Measurements from ENCODE around the gene RAB3IL1.

The RAB3IL1 gene

GRCh38 chr11:61960532-61960931, 43.2 kb upstream of the RAB3IL1 start:
- no peaks in the 10 kb centered on the region for H3K27me3 ChIP-seq (ENCODE audit: low read depth, low read length)
- H4K20me1 ChIP-seq (ENCODE audit: insufficient read depth, low read length) = peaks cover 18% of the 10 kb centered on the region
- no peak overlapping the region for H3K4me3 ChIP-seq (ENCODE audit: low read length)
- peaks cover 29% of the 10 kb centered on the region for H3K4me1 ChIP-seq (ENCODE audit: low read length)
- TF ChIP-seq EZH2phosphoT487 (IDR thresholded peaks at IDR 0.05; ENCODE audit: low read depth) = no peak
- TF ChIP-seq, protein P1, sequence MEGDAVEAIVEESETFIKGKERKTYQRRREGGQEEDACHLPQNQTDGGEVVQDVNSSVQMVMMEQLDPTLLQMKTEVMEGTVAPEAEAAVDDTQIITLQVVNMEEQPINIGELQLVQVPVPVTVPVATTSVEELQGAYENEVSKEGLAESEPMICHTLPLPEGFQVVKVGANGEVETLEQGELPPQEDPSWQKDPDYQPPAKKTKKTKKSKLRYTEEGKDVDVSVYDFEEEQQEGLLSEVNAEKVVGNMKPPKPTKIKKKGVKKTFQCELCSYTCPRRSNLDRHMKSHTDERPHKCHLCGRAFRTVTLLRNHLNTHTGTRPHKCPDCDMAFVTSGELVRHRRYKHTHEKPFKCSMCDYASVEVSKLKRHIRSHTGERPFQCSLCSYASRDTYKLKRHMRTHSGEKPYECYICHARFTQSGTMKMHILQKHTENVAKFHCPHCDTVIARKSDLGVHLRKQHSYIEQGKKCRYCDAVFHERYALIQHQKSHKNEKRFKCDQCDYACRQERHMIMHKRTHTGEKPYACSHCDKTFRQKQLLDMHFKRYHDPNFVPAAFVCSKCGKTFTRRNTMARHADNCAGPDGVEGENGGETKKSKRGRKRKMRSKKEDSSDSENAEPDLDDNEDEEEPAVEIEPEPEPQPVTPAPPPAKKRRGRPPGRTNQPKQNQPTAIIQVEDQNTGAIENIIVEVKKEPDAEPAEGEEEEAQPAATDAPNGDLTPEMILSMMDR (IDR thresholded peaks at IDR 0.05; ENCODE audit: low read depth, low read length) = no peak
- H3K79me2 ChIP-seq (ENCODE audit: low read length) = peaks cover 8% of the 10 kb centered on the region
- no peak overlapping the region for H3K27ac ChIP-seq (ENCODE audit: low read length)
- peaks cover 26% of the 10 kb centered on the region for H3K36me3 ChIP-seq (replicated peaks; ENCODE audit: low read depth, low read length)
- no peak overlapping the region for H3K4me2 ChIP-seq (ENCODE audit: low read length)
- H3K9ac ChIP-seq (ENCODE audit: low read length) = no peak overlapping the region
- H2AFZ ChIP-seq (ENCODE audit: low read depth, low read length) = no peak overlapping the region
- no peaks in the 10 kb centered on the region for H3K9me3 ChIP-seq (ENCODE audit: insufficient read depth, low read length)

DNA sequence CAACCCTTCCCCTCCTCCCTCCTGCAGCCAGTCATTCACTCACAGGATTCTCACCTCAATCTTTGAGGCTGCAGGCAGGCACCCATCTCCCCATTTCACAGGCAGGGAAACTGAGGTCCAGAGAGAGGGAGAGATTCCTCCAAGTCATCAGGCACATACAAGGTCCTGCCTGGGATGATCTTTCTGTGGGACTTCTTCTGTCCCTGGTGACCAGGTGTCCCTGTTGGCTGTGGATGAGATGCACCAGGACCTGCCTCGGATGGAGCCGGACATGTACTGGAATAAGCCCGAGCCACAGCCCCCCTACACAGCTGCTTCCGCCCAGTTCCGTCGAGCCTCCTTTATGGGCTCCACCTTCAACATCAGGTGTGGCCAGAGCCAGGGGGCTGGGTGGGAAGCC, 42.3 kb upstream of the RAB3IL1 start:
- Histone ChIP-seq H3K4me2 (ENCODE audit: low read length) (no peak overlapping the region), H3K36me3 (replicated peaks; ENCODE audit: low read depth, low read length) (peaks cover 19% of the 10 kb centered on the region), H3K9ac (ENCODE audit: low read length) (no peak overlapping the region), H4K20me1 (ENCODE audit: insufficient read depth, low read length) (peaks cover 10% of the 10 kb centered on the region), H3K4me3 (ENCODE audit: low read length) (no peak overlapping the region), H3K27me3 (ENCODE audit: low read depth, low read length) (no peaks in the 10 kb centered on the region), H3K27ac (ENCODE audit: low read length) (no peak overlapping the region), H2AFZ (ENCODE audit: low read depth, low read length) (no peak overlapping the region), H3K4me1 (ENCODE audit: low read length) (peaks cover 21% of the 10 kb centered on the region), H3K79me2 (ENCODE audit: low read length) (no peaks in the 10 kb centered on the region), H3K9me3 (ENCODE audit: insufficient read depth, low read length) (no peaks in the 10 kb centered on the region)
- TF ChIP-seq, protein P1 (IDR thresholded peaks at IDR 0.05; ENCODE audit: low read depth, low read length) = no peak
- TF ChIP-seq EZH2phosphoT487 (IDR thresholded peaks at IDR 0.05; ENCODE audit: low read depth) = no peak

DNA sequence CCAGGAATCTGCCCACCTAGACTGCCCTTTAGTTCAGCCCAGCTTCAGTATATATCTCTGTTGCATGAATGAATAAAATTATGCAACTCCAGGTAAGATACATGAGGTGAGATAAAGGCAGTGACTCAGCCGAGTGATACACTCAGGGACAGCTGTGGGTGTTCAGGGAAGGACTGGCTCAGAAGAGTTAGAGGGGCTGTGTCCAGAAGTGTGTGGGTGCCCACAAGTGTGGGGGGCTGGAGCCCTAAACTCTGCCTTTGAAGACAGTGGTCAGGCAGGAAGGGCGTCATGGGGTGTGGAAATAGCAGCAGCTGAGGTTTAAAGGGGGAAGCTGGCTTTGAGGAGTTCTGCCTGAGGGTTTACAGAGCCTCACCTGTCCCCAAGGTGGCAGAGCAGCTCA, 41.7 kb upstream of the RAB3IL1 start:
- H3K36me3 ChIP-seq (replicated peaks; ENCODE audit: low read depth, low read length) = peaks cover 14% of the 10 kb centered on the region
- H3K4me2 ChIP-seq (ENCODE audit: low read length) = no peak overlapping the region
- no peak overlapping the region for H3K27ac ChIP-seq (ENCODE audit: low read length)
- H2AFZ ChIP-seq (ENCODE audit: low read depth, low read length) = no peak overlapping the region
- peaks cover 5% of the 10 kb centered on the region for H4K20me1 ChIP-seq (ENCODE audit: insufficient read depth, low read length)
- no peaks in the 10 kb centered on the region for H3K79me2 ChIP-seq (ENCODE audit: low read length)
- no peak overlapping the region for H3K9ac ChIP-seq (ENCODE audit: low read length)
- no peak overlapping the region for H3K4me3 ChIP-seq (ENCODE audit: low read length)
- H3K27me3 ChIP-seq (ENCODE audit: low read depth, low read length) = no peaks in the 10 kb centered on the region
- TF ChIP-seq, protein P1 (IDR thresholded peaks at IDR 0.05; ENCODE audit: low read depth, low read length) = no peak
- TF ChIP-seq EZH2phosphoT487 (IDR thresholded peaks at IDR 0.05; ENCODE audit: low read depth) = no peak
- H3K9me3 ChIP-seq (ENCODE audit: insufficient read depth, low read length) = no peaks in the 10 kb centered on the region
- peaks cover 15% of the 10 kb centered on the region for H3K4me1 ChIP-seq (ENCODE audit: low read length)

DNA sequence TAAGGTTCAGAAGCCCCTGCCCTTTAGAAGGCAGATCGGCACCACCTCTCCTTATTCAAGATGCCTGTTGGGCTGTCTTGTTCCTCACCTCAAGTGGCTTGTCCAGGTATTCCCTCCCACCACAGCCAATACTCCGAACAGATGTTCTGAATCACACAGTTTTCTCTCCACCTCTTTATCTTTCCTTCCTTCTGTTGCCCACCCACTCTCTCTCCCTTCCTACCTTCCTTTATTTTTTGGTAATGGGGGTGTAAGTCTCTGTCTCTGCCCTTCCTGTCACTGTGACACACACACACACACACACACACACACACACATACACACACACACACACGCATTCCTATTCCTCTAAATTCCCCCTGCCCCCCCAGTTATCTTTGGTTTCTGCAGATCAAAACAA, 41.2 kb upstream of the RAB3IL1 start:
- Histone ChIP-seq H3K9me3 (ENCODE audit: insufficient read depth, low read length) (no peaks in the 10 kb centered on the region), H3K79me2 (ENCODE audit: low read length) (no peaks in the 10 kb centered on the region), H3K27ac (ENCODE audit: low read length) (no peak overlapping the region), H4K20me1 (ENCODE audit: insufficient read depth, low read length) (0 out of 2 replicates have a peak, but pooled peaks cover under 1% of the 10 kb centered on the region), H2AFZ (ENCODE audit: low read depth, low read length) (no peak overlapping the region), H3K9ac (ENCODE audit: low read length) (no peak overlapping the region), H3K4me2 (ENCODE audit: low read length) (no peak overlapping the region), H3K27me3 (ENCODE audit: low read depth, low read length) (no peaks in the 10 kb centered on the region), H3K4me3 (ENCODE audit: low read length) (no peak overlapping the region), H3K4me1 (ENCODE audit: low read length) (peaks cover 10% of the 10 kb centered on the region), H3K36me3 (replicated peaks; ENCODE audit: low read depth, low read length) (peaks cover 9% of the 10 kb centered on the region)
- TF ChIP-seq EZH2phosphoT487 (IDR thresholded peaks at IDR 0.05; ENCODE audit: low read depth) = no peak
- TF ChIP-seq, protein P1 (IDR thresholded peaks at IDR 0.05; ENCODE audit: low read depth, low read length) = no peak

All from OCI-LY3 (cell line).